ENCODE results near the gene MARCHF2.
A peak's percentile ranks its signal among the peaks of the same experiment; 100 is the strongest.

Gene MARCHF2

DNA sequence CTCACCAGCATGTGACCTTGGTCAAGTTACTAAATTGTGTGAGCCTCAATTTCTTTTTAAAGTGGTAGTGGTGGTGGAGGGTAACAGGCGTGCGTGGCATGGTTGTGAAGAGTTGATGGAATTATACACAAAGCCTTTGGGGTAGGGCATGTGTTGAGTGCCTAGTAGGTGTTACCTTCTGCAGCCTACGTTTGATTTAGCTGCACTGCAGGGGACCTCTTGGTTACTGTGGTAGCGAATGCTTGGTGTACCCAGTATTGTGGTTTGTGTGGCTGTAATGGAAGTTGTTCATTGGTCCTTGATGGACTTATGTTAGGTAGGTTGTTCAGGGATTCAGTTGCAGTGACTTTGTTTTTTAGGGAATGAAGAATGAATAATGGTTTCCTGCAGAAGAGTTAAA lies 64.8 kb downstream of the MARCHF2 start:
- no peak for DNase-seq (ENCODE audit: low read depth)

DNA sequence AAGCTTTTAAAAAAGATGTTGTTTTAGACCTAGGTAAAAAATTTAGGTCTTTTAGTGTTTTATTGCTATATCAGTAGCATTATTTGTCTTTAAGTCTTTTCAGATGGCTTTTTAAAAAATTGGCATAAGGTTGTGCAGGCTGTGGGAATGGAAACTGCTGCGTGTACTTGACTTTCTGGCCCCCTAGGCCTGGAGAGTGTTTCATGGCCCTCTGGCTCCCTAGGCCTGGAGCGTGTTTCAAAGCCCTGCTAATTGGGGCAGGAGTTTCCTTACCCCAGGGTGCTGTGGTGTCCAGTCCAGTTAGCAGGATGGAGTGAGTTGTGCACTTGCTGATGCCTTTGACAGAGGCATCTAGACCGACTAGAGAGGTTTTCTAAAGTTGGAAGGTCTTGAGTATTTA lies 65.5 kb downstream of the MARCHF2 start:
- no peak for DNase-seq (ENCODE audit: low read depth)

DNA sequence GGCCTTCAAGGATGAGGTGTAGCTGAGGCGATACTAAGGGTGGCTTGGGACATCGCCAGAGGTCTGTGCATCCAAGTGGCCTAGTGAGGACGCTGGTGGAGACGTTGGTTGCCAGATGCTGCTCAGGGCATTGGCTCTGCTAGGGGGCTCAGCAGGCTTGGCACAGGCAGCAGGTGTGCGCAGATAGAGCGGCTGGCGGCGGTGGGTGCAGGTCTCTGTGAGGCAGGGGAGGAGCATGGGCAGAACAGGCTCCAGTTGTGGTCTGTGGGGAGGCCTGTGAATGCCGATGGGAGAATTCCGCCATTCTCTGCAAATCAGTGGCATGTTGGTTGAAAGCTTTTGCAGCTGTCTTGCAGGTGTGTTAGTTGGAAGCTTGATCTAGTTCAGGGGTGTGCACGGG lies 68.1 kb downstream of the MARCHF2 start:
- DNase-seq (ENCODE audit: low read depth) = no peak

DNA sequence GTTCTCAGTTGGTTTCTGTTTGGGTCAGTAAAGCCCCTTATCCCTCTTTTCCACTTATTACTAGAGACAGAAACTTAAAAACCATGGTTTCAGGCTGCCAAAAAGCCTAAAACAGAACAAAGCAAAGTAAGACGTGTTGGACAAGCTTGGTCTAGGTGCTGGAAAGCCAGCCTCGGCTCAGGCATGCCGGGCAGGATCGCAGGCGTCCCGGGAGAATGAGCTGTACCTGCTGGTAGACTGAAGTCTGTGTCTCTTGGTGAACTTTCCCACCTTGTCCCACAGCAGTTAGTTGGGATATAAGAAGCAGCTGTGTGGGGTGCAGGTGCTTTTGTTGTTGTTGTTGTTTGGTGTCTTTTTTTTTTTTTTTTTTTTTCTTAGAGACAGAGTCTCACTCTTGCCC lies 68.5 kb downstream of the MARCHF2 start:
- DNase-seq (ENCODE audit: low read depth) = no peak

DNA sequence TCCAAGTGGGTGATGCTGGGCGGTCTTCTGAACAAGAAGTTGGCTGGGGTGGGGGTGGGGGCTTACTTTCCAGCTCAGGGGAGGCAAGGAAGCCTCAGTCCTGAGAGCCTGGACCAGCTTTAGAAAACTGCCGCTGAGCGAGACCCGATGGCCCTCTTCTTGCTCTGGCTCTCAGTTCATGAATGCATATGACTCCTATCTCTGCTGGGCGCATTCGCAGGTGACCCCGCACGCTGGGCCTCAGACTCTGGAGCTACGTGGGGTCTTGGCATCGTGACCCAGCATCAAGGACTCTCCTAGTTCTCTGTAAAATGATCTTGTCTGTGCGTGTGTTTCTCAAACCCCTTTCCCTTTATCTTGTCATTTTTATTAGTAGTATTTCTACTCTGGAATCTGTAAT lies 69.6 kb downstream of the MARCHF2 start:
- no peak for DNase-seq (ENCODE audit: low read depth)

DNA sequence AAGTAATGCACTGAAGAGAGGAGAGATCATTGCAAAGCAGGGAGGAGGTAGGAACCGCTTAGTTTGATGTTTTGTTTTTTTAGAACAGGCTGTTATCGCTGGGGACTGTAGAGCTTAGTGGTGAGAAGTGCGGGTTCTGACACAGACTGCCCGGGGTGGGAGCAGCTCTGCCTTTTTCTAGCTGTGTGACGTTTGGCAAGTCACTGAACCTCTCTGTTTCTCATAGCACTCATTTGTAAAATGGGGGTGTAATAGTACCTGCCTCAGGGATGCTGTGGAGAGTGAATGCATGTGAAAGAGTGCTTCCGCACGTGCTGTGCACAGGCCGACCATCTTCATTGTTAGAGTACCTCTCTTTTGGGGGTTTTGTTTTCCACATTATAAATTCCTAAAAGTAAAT lies 70.1 kb downstream of the MARCHF2 start:
- no peak for DNase-seq (ENCODE audit: low read depth)

DNA sequence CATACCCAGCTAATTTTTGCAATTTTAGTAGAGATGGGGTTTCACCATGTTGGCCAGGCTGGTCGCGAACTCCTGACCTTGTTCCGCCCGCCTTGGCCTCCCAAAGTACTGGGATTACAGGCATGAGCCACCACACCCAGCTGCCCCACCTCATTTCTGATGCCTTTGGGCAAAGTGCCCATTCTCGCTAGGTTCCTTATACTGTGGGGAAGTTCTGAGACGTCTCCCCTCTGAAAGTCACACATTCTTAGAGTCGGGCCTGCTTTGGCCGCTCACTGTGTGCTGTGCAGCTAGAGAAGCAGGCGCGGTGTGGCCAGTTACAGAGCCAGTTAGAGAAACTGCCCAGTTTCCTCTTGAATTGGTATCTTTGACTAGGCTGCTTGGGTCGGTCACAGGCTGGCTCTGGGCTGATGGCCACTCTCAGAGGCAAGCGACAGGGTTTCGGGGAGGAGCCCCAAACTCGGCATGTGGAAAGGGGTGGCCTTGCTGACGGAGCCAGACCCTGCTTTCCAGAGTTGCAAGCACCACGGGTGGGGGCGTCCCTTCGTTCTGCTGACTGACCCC lies 71.3 kb downstream of the MARCHF2 start:
- no peak for DNase-seq (ENCODE audit: low read depth)

DNA sequence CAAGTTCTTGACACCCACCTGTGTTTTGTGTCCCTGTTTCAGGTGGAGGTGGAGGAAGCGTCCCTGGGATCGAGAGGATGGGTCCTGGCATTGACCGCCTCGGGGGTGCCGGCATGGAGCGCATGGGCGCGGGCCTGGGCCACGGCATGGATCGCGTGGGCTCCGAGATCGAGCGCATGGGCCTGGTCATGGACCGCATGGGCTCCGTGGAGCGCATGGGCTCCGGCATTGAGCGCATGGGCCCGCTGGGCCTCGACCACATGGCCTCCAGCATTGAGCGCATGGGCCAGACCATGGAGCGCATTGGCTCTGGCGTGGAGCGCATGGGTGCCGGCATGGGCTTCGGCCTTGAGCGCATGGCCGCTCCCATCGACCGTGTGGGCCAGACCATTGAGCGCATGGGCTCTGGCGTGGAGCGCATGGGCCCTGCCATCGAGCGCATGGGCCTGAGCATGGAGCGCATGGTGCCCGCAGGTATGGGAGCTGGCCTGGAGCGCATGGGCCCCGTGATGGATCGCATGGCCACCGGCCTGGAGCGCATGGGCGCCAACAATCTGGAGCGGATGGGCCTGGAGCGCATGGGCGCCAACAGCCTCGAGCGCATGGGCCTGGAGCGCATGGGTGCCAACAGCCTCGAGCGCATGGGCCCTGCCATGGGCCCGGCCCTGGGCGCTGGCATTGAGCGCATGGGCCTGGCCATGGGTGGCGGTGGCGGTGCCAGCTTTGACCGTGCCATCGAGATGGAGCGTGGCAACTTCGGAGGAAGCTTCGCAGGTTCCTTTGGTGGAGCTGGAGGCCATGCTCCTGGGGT lies 72.7 kb downstream of the MARCHF2 start:
- DNase-seq (ENCODE audit: low read depth) = no peak

DNA sequence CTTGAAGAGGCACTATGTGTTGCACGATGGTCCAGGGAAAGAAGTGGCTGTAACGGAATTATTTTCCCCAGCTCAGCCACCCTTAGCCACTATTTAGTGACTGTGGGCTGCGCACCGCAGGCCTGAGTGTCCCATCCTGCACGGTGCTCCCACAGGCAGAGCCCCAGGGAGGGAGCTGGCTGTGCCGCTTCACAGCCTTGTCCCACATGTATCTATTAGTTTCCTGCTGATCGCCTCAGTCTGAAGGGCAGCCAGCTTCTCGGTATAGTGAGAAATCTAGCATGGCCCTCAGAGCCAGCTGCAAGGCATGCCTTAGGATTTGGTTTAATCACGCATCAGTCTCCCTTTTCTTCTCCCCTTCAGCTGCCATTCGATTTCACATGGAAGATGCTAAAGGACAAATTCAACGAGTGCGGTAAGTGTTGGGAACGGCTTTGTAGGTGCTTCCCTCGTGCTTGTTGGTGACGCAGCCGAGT lies 73.6 kb downstream of the MARCHF2 start:
- no peak for DNase-seq (ENCODE audit: low read depth)

DNA sequence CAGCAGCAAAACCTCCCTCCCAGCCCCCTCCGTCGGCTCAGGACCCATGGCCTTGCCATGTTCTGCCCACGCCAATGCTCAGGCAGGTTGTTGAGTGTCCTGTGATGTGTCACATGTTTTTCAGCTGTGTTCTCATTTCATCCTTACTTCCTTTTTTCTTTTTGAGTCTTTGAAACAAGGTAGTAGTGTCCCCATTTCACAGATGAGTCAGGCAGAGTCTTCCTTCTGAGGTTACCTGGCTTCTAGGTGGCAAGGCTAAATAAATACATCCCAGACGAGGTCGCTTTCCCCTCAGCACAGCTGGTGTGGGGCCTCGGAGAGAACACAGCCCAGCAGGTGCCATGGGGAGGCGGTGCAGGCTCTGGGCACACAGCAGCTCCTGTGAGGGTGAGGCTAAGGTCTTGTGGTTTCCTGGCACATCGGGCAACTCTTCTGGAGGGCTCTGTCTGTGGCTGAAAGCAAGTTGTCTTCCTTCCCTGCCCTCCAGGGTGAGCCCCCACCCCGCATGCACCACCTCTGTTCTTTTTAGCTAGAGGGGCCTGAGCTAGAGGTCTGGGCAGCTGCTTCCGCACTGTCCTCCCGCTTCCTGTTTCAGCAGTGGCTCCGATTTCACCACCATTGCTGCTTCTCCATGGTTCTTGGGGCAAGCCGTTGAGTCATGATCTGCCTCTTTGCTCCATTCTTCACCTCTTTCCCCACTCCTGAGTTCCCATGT lies 74.2 kb downstream of the MARCHF2 start:
- peak; percentile 49 for DNase-seq (ENCODE audit: low read depth)

DNA sequence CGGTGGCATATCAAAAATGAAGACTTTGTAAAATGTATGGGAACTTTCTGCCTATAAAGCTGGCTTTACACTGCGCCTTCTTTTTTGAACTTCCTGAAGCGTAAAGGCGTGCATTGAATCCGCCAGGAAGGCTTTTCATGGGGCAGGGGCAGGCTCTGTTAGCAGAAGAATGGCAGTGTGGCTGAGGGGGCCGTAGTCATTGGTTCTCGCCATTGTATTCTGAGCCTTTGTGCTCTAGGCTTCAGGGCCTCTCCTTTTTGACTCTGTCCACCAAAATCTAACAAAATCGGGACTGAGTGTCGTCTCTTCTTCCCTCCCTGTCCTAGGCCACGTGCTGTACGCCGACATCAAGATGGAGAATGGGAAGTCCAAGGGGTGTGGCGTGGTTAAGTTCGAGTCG lies 75.3 kb downstream of the MARCHF2 start:
- DNase-seq (ENCODE audit: low read depth) = no peak
